Activated CD8-positive, alpha-beta memory T cell treated with anti-CD3 and anti-CD28 coated beads, Interleukin-2, amount 10 ng/mL, durations not matched to agents 7 days and 5 days (primary cell): ENCODE data around the gene TRAF3. TPM values are rescaled to one million over a fixed set of nuclear protein-coding genes. Genes with fewer than 3 reads are reported as not detected.

Source experiments
- ATAC-seq: fragments of 150-1000 bp; cut with Tn5 transposase; one replicate; pipeline ENCODE4 v1.10.0; 2021; ENCODE audit warnings: moderate library complexity
- CTCF ChIA-PET: fragments of 350-600 bp; sonication (Branson Sonifier 250); formaldehyde crosslinking; loops from one replicate; lab custom pipeline; 2021; ENCODE audit warnings: antibody characterized with exemption; lab: Charles Lee
- DNase-seq: peaks from one replicate; pipeline ENCODE4 v3.0.0-alpha.2; 2020
- H3K27ac Mint-ChIP-seq: one replicate; pipeline ENCODE4 v1.8.0; 2021; ENCODE audit warnings: mild to moderate bottlenecking, mixed read lengths
- H3K27me3 Mint-ChIP-seq: one replicate; pipeline ENCODE4 v1.8.0; 2021; ENCODE audit warnings: mixed read lengths
- H3K36me3 Mint-ChIP-seq: one replicate; pipeline ENCODE4 v1.8.0; 2021; ENCODE audit warnings: mild to moderate bottlenecking, mixed read lengths
- H3K4me1 Mint-ChIP-seq: one replicate; pipeline ENCODE4 v1.8.0; 2021; ENCODE audit warnings: mixed read lengths
- H3K4me3 Mint-ChIP-seq: one replicate; pipeline ENCODE4 v1.8.0; 2021; ENCODE audit warnings: mild to moderate bottlenecking, moderate library complexity, mixed read lengths
- H3K9me3 Mint-ChIP-seq: one replicate; pipeline ENCODE4 v1.8.0; 2022; ENCODE audit warnings: low read depth, mixed read lengths
- total RNA-seq, 2 experiments: library from RNA; stranded (reverse); gene quantifications; one replicate each; pipeline ENCODE4 v1.2.3, GENCODE V29; 2021

Gene TRAF3
- total RNA-seq, 2 experiments from 2014 or later = 49.5 to 78.1 TPM

DNA sequence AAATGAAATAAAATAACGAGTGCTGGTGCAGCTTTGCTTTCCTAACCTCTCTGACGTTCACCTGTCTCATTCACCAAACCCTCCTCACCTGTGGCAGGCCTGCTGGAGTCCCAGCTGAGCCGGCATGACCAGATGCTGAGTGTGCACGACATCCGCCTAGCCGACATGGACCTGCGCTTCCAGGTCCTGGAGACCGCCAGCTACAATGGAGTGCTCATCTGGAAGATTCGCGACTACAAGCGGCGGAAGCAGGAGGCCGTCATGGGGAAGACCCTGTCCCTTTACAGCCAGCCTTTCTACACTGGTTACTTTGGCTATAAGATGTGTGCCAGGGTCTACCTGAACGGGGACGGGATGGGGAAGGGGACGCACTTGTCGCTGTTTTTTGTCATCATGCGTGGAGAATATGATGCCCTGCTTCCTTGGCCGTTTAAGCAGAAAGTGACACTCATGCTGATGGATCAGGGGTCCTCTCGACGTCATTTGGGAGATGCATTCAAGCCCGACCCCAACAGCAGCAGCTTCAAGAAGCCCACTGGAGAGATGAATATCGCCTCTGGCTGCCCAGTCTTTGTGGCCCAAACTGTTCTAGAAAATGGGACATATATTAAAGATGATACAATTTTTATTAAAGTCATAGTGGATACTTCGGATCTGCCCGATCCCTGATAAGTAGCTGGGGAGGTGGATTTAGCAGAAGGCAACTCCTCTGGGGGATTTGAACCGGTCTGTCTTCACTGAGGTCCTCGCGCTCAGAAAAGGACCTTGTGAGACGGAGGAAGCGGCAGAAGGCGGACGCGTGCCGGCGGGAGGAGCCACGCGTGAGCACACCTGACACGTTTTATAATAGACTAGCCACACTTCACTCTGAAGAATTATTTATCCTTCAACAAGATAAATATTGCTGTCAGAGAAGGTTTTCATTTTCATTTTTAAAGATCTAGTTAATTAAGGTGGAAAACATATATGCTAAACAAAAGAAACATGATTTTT, 128.2 kb downstream of the TRAF3 start:
- CTCF ChIA-PET = no interaction called here
- no peak overlapping the region for H3K27ac Mint-ChIP-seq
- ATAC-seq = no peak
- no peak for DNase-seq
- no peaks in the 10 kb centered on the region for H3K27me3 Mint-ChIP-seq
- H3K36me3 Mint-ChIP-seq = peaks cover 16% of the 10 kb centered on the region
- no peak overlapping the region for H3K4me3 Mint-ChIP-seq
- H3K9me3 Mint-ChIP-seq = no peaks in the 10 kb centered on the region
- peaks cover 11% of the 10 kb centered on the region for H3K4me1 Mint-ChIP-seq

DNA sequence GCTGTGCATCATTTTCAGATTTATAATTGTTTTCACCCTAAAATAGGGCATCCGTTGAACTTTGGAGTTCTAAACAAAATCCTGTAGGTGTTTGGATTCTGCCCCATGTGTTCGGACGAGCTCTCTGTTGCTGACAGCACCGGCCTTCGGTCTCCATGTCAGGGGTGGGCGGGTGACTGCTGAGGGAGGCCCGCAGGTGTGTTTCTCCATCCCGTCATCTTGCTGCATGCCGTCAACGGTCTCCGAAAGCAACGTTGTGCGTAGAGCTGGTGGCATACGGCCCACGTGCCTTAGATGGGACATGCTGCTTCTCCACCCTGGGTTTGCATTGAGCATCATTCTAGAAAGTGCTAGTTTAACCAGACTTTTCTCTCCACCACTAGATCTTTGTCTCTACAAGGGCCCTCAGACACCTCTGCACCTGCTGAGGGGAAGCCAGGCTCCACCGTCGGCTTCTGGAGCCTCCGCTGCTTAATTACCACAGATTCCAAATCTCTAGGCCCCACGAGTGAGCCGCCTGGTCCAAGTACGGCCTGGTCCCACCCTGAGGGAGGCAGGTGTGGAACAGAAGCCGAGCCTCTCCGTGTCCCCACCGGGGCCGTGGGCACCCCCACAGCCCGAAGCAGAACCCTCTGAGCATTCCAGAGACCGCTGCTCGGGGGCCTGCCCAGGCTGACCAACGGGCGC, 129.5 kb downstream of the TRAF3 start:
- Mint-ChIP-seq H3K27ac (no peak overlapping the region), H3K27me3 (no peaks in the 10 kb centered on the region), H3K4me3 (no peak overlapping the region), H3K4me1 (no peaks in the 10 kb centered on the region), H3K36me3 (peaks cover 14% of the 10 kb centered on the region), H3K9me3 (no peaks in the 10 kb centered on the region)
- CTCF ChIA-PET = no interaction called here
- ATAC-seq (no peak), DNase-seq (no peak)

DNA sequence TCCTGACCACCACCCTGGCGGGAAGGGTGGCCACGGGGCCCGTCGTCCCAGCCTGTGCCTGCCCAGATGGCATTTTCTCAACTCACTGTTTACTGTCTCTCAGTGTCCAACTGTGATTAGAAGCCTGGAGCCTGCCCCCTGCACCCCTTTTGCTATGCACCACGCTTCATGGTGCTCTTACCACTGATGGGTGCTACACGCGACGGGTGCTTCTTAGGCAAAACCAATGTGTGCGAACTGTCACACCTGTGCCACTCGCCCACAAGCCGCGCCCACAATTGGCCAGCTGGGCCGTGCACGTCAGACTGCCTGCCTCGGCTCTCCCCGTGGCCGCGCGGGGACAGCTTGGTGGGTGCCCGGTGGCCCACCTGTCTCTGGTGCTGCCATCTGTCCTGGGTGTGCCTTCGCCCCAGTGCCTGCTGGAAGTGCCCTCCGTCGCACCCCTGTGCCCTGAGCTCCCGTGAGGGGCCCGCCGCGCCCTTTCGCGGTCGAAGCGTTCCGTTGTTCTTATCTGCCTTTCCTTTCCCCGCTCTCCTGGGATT, 130.1 kb downstream of the TRAF3 start:
- Mint-ChIP-seq H3K4me3 (no peak overlapping the region), H3K9me3 (no peaks in the 10 kb centered on the region), H3K27ac (no peak overlapping the region), H3K4me1 (no peaks in the 10 kb centered on the region), H3K27me3 (no peaks in the 10 kb centered on the region), H3K36me3 (peaks cover 14% of the 10 kb centered on the region)
- DNase-seq (no peak), ATAC-seq (no peak)
- CTCF ChIA-PET = no interaction called here

- Mint-ChIP-seq H3K36me3 (peaks cover 12% of the 10 kb centered on the region), H3K27ac (no peak overlapping the region), H3K4me3 (no peak overlapping the region), H3K27me3 (no peaks in the 10 kb centered on the region), H3K4me1 (no peaks in the 10 kb centered on the region), H3K9me3 (no peaks in the 10 kb centered on the region)
- CTCF ChIA-PET = no interaction called here
- DNase-seq = no peak
- no peak for ATAC-seq
These were observed 130.9 kb downstream of the TRAF3 start for GRCh38 chr14:102907980-102908730.

DNA sequence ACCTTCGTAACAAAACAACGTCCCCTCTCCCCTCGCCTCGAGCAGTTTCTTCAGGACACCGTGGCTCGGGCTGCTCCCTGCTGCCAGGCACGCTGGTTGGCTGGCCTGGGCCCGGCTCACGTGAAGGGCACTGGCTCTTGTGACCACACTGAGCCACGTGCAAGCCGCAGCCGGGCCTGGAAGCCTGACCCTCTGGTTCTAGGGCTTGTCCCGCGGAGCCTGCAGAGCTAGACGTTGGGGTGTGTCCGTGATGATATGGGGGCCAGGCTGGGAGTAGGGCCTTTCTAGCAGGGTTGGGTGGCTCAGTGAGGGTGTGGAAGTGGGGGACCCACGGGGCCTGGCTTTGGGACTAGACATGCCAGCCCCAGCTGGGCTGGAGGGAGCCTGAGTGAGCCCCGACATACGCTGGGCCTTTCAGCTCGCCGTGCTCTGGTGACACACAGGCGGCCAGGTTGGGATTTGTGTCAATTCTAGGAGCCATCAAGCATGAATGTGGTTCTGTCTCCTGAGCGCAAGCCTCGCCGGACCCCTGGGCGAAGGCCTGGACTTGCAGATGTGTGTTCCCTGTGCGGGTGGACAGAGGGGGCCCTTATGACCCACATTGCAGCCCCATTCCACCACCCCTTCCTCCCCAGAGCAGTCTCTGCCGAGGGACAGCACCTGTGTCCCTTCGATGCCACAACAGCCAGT, 131.7 kb downstream of the TRAF3 start:
- ATAC-seq = no peak
- H3K27ac Mint-ChIP-seq = no peak overlapping the region
- no peaks in the 10 kb centered on the region for H3K4me1 Mint-ChIP-seq
- peaks cover 8% of the 10 kb centered on the region for H3K36me3 Mint-ChIP-seq
- H3K9me3 Mint-ChIP-seq = no peaks in the 10 kb centered on the region
- no peaks in the 10 kb centered on the region for H3K27me3 Mint-ChIP-seq
- no peak overlapping the region for H3K4me3 Mint-ChIP-seq
- DNase-seq = no peak
- CTCF ChIA-PET = interaction anchor here (1.5 kb wide), 1 partner anchor 215 kb away, joined by 4 read pairs; no protein-coding TSS in a partner anchor

GRCh38 chr14:102909462-102909861, 132.2 kb downstream of the TRAF3 start:
- DNase-seq (no peak), ATAC-seq (no peak)
- Mint-ChIP-seq H3K27ac (no peak overlapping the region), H3K4me1 (no peaks in the 10 kb centered on the region), H3K4me3 (no peak overlapping the region), H3K9me3 (no peaks in the 10 kb centered on the region), H3K27me3 (no peaks in the 10 kb centered on the region), H3K36me3 (peaks cover 8% of the 10 kb centered on the region)
- CTCF ChIA-PET = interaction anchor here (1.5 kb wide), 1 partner anchor 215 kb away, joined by 4 read pairs; no protein-coding TSS in a partner anchor

GRCh38 chr14:102909911-102910310, 132.7 kb downstream of the TRAF3 start:
- DNase-seq = no peak
- Mint-ChIP-seq H3K27me3 (no peaks in the 10 kb centered on the region), H3K4me1 (no peaks in the 10 kb centered on the region), H3K9me3 (no peaks in the 10 kb centered on the region), H3K36me3 (peaks cover 8% of the 10 kb centered on the region), H3K27ac (no peak overlapping the region), H3K4me3 (no peak overlapping the region)
- no peak for ATAC-seq
- CTCF ChIA-PET = interaction anchor here (1.5 kb wide), 1 partner anchor 216 kb away, joined by 4 read pairs; no protein-coding TSS in a partner anchor

DNA sequence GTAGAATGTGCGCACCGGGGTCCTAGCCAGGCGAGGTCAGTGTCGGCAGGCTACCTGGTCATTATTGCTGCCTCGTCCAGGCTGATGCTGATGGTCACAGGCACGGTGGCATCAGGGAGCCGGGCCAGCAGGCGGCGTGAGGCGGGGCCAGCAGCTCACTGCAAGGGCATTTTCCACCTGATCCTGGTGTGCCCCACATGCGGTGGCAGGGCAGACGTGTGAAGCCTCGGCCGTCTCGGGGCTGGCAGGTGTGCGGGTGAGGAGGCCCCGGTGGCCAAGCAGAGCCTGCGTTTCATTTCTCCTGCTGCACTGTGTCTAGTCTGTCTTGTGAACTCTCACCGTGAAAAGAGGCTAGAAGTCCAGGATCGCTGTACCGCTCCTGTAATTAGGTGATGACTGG, 133.2 kb downstream of the TRAF3 start:
- no peak overlapping the region for H3K4me3 Mint-ChIP-seq
- no peak for DNase-seq
- H3K27ac Mint-ChIP-seq = no peak overlapping the region
- H3K4me1 Mint-ChIP-seq = no peaks in the 10 kb centered on the region
- CTCF ChIA-PET = interaction anchor here (1.5 kb wide), 1 partner anchor 216 kb away, joined by 4 read pairs; no protein-coding TSS in a partner anchor
- peaks cover 4% of the 10 kb centered on the region for H3K36me3 Mint-ChIP-seq
- no peak for ATAC-seq
- no peaks in the 10 kb centered on the region for H3K27me3 Mint-ChIP-seq
- no peaks in the 10 kb centered on the region for H3K9me3 Mint-ChIP-seq

- CTCF ChIA-PET = interaction anchor here (2.1 kb wide), 1 partner anchor 217 kb away, joined by 5 read pairs; no protein-coding TSS in a partner anchor
- no peaks in the 10 kb centered on the region for H3K9me3 Mint-ChIP-seq
- DNase-seq = no peak
These were observed 134.3 kb downstream of the TRAF3 start for GRCh38 chr14:102911541-102911951.

DNA sequence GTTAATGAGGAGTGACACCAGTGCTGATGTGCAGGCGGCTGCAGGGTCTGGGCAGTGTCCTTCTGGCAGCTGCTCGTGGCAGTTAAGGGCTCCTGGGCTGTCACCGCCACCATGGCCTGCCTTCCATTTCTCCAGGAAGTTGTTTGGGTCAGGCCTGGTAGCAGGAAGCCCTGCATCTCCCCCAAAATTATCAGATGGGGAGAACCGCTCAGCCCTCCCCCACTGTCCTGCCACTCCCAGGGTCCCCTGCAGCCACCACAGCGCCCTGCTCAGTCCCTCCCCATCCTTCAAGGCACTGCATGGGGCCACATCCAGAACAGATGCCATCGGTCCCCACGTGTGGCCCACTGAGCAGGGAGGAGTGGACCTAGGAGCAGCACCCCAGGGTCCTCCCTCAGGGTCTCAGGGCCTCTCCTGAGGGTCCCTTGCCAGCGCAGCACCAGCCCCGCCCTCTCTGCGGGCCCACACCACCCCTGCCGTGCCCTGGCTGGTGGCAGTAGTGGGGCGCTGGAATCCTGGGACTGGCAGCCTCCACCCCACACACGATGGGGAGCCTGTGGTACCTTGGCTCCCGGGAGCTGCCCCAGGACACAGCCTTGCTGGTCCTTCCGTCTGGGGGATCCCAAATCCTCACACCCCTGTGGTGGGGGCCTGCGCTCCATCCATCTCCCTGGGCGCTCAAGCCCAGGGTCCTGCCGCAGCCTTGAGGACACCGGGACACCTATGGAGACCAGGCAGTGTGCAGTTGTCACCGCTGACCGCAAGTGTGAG, 134.9 kb downstream of the TRAF3 start:
- peaks cover 3% of the 10 kb centered on the region for H3K4me1 Mint-ChIP-seq
- no peaks in the 10 kb centered on the region for H3K9me3 Mint-ChIP-seq
- no peak for DNase-seq
- no peak for ATAC-seq
- H3K36me3 Mint-ChIP-seq = peaks cover 2% of the 10 kb centered on the region
- no peaks in the 10 kb centered on the region for H3K27me3 Mint-ChIP-seq
- CTCF ChIA-PET = interaction anchor here (2.1 kb wide), 1 partner anchor 218 kb away, joined by 5 read pairs; no protein-coding TSS in a partner anchor
- no peak overlapping the region for H3K4me3 Mint-ChIP-seq
- no peak overlapping the region for H3K27ac Mint-ChIP-seq

More at GRCh38 chr14:102911541-102911951, 134.3 kb downstream of the TRAF3 start:
- peaks cover 2% of the 10 kb centered on the region for H3K36me3 Mint-ChIP-seq
- no peak for ATAC-seq
- peaks cover 2% of the 10 kb centered on the region for H3K4me1 Mint-ChIP-seq
- H3K4me3 Mint-ChIP-seq = no peak overlapping the region
- H3K27ac Mint-ChIP-seq = no peak overlapping the region
- no peaks in the 10 kb centered on the region for H3K27me3 Mint-ChIP-seq

- no peak for DNase-seq
- H3K36me3 Mint-ChIP-seq = no peaks in the 10 kb centered on the region
- H3K27ac Mint-ChIP-seq = no peak overlapping the region
- no peak for ATAC-seq
- CTCF ChIA-PET = interaction anchor here (2.1 kb wide), 1 partner anchor 219 kb away, joined by 5 read pairs; no protein-coding TSS in a partner anchor
- H3K4me3 Mint-ChIP-seq = no peak overlapping the region
- peaks cover 5% of the 10 kb centered on the region for H3K4me1 Mint-ChIP-seq
- H3K27me3 Mint-ChIP-seq = no peaks in the 10 kb centered on the region
- no peaks in the 10 kb centered on the region for H3K9me3 Mint-ChIP-seq
These were observed 136.3 kb downstream of the TRAF3 start for GRCh38 chr14:102913341-102914211.
